Neural cell (in vitro differentiated cells): Measurements from ENCODE around the gene SLC25A22. TPM values are rescaled to one million over a fixed set of nuclear protein-coding genes. Genes with fewer than 3 reads are reported as not detected.

Experiments used
- H2AFZ ChIP-seq: fragments of 200-600, 300-800 bp; sonication (generic), shearing (Covaris generic); 2 replicates; pipeline ENCODE4 v1.6.0; 2014; ENCODE audit warnings: low read depth, mild to moderate bottlenecking, antibody characterized with exemption, low read length, moderate library complexity
- H3F3A ChIP-seq: fragments of 200-600 bp; shearing (Covaris generic); 2 replicates; pipeline ENCODE4 v1.6.1; 2016; ENCODE audit warnings: mild to moderate bottlenecking, moderate library complexity, mixed read lengths, antibody characterized with exemption, low read length; ENCODE audit not compliant: insufficient read depth, poor library complexity, severe bottlenecking
- H3K27ac ChIP-seq: fragments of 200-600, 300-800 bp; sonication (generic), shearing (Covaris generic); 2 replicates; pipeline ENCODE4 v1.5.1; 2014; ENCODE audit warnings: mild to moderate bottlenecking, low read length, moderate library complexity
- H3K27me3 ChIP-seq: fragments of 300-800, 200-600 bp; sonication (generic), shearing (Covaris generic); 2 replicates; pipeline ENCODE4 v1.6.0; 2014; ENCODE audit warnings: mild to moderate bottlenecking, low read depth, low read length, moderate library complexity; ENCODE audit not compliant: insufficient read depth
- H3K36me3 ChIP-seq: fragments of 300-800, 200-600 bp; sonication (generic), shearing (Covaris generic); 2 replicates; pipeline ENCODE4 v1.5.1; 2014; ENCODE audit warnings: mild to moderate bottlenecking, antibody characterized with exemption, low read length, moderate library complexity; ENCODE audit not compliant: insufficient read depth
- H3K4me2 ChIP-seq: fragments of 300-800, 200-600 bp; sonication (generic), shearing (Covaris generic); 2 replicates; pipeline ENCODE4 v1.6.0; 2014; ENCODE audit warnings: mild to moderate bottlenecking, low read length
- H3K4me3 ChIP-seq: fragments of 300-800, 200-600 bp; sonication (generic), shearing (Covaris generic); 2 replicates; pipeline ENCODE4 v1.5.1; 2014; ENCODE audit warnings: mild to moderate bottlenecking, low read length, moderate library complexity
- H3K79me2 ChIP-seq: fragments of 200-600 bp; shearing (Covaris generic); replicated peaks from 2 replicates; pipeline ENCODE4 v1.6.0; 2014; ENCODE audit warnings: mild to moderate bottlenecking, low read length, moderate library complexity; ENCODE audit not compliant: insufficient read depth
- H3K9ac ChIP-seq: fragments of 300-800, 200-600 bp; sonication (generic), shearing (Covaris generic); 2 replicates; pipeline ENCODE4 v1.6.1; 2016; ENCODE audit warnings: mild to moderate bottlenecking, low read length, mixed read lengths
- H3K9me2 ChIP-seq: fragments of 200-600 bp; shearing (Covaris generic); 2 replicates; pipeline ENCODE4 v1.6.1; 2016; ENCODE audit warnings: mild to moderate bottlenecking, low read length, mixed read lengths; ENCODE audit not compliant: insufficient read depth
- H3K9me3 ChIP-seq: fragments of 200-600, 300-800 bp; sonication (generic), shearing (Covaris generic); 2 replicates; pipeline ENCODE4 v1.6.1; 2016; ENCODE audit warnings: mild to moderate bottlenecking, mixed run types, low read length, moderate library complexity, mixed read lengths
- H4K20me1 ChIP-seq: fragments of 200-600 bp; shearing (Covaris generic); 2 replicates; pipeline ENCODE4 v1.6.1; 2016; ENCODE audit warnings: mild to moderate bottlenecking, mixed run types; ENCODE audit not compliant: insufficient read depth
- EP300 ChIP-seq: fragments of 450-650 bp; conservative IDR thresholded peaks from 2 replicates; pipeline ENCODE4 v1.6.1; 2014; ENCODE audit warnings: antibody characterized with exemption, mild to moderate bottlenecking, moderate library complexity; ENCODE audit not compliant: poor library complexity, severe bottlenecking
- EZH2 ChIP-seq: fragments of 200-600, 300-800 bp; shearing (Covaris generic), sonication (generic); IDR thresholded peaks from 2 replicates; pipeline ENCODE4 v1.6.1; 2014; ENCODE audit warnings: antibody characterized with exemption, low read length, borderline replicate concordance, mild to moderate bottlenecking; ENCODE audit not compliant: insufficient read depth, poor library complexity, severe bottlenecking
- MXI1 ChIP-seq: fragments of 450-650 bp; conservative IDR thresholded peaks from 2 replicates; pipeline ENCODE4 v1.6.1; 2014; ENCODE audit warnings: antibody characterized with exemption, mild to moderate bottlenecking; ENCODE audit not compliant: poor library complexity, severe bottlenecking
- POLR2AphosphoS5 ChIP-seq: IDR thresholded peaks from 2 replicates; pipeline ENCODE4 v1.6.1; 2012
- RAD21 ChIP-seq: fragments of 450-650 bp; conservative IDR thresholded peaks from 2 replicates; pipeline ENCODE4 v1.6.1; 2014; ENCODE audit warnings: antibody characterized with exemption, mild to moderate bottlenecking, moderate library complexity
- SMC3 ChIP-seq: fragments of 450-650 bp; conservative IDR thresholded peaks from 2 replicates; pipeline ENCODE4 v1.6.1; 2014; ENCODE audit warnings: antibody characterized with exemption, mild to moderate bottlenecking, moderate library complexity; ENCODE audit not compliant: poor library complexity
- TAF1 ChIP-seq: IDR thresholded peaks from 2 replicates; pipeline ENCODE4 v1.6.1; 2012; ENCODE audit warnings: low read depth
- polyA plus RNA-seq: library from polyadenylated mRNA; depleted of rRNA; stranded (reverse); fragments of >200 nt; gene quantifications from 2 replicates; pipeline ENCODE4 v1.2.3, GENCODE V29; 2014
- TF ChIP-seq, protein P1 (sequence below): fragments of 450-650 bp; IDR thresholded peaks from 2 replicates; pipeline ENCODE4 v1.5.1; 2014; ENCODE audit warnings: antibody characterized with exemption, mild to moderate bottlenecking, moderate library complexity; ENCODE audit not compliant: poor library complexity, severe bottlenecking
- TF ChIP-seq, protein P2 (sequence below): IDR thresholded peaks from 2 replicates; pipeline ENCODE4 v1.6.1; 2012; ENCODE audit warnings: borderline replicate concordance

Gene SLC25A22
- polyA plus RNA-seq, 1 donor from 2014 or later, result 40.9 TPM

DNA sequence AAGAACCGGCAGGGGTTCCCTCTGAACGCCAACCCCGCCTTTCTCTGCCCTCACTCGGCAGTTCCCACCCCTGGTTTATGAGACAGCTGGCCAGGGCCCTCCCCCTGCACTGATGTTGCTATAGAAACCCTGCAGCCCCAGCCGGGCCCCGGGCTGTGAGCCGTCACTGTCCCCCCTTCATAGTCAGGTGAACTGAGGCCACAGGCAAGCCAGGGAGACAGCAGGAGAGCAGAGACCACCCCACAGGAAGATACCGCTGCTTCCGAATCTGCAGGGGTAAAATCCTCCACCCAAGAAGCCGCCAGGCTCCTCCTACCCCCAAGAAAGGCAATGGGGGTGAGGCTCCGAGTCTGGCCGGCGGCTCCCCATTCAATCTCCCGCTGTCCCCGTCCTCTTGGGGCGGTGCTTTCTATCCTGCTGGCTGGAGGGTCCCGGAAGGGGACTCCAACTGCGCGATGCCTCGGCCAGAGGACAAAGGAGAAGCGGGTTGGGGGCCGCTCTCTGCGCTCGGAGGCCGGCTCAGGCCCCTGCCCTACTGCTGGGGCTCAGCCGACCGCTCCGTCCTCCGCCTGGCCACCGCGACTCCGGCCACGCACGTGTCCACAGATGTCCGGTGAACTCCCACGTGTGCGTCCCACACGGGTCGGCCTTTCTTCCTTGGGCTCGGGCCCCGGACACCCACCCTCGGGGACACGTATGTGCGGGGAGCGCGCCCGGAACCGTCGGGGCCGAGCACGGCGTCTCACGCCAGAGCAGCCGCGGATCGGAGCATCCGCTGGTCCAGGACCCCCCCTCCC lies 587 bp downstream of the SLC25A22 start:
- no peaks in the 10 kb centered on the region for H3K36me3 ChIP-seq
- no peaks in the 10 kb centered on the region for H3K9me2 ChIP-seq
- H3K9ac ChIP-seq, result peak overlapping the region; percentile 99
- peaks cover 13% of the 10 kb centered on the region for H3K79me2 ChIP-seq
- no peaks in the 10 kb centered on the region for H3K9me3 ChIP-seq
- peak overlapping the region; percentile 99 for H3K27ac ChIP-seq
- H3K4me2 ChIP-seq, result peak overlapping the region; percentile 63
- peak overlapping the region; percentile 100 for H3K4me3 ChIP-seq
- no peaks in the 10 kb centered on the region for H3F3A ChIP-seq
- no peaks in the 10 kb centered on the region for H3K27me3 ChIP-seq
- H4K20me1 ChIP-seq, result no peaks in the 10 kb centered on the region
- H2AFZ ChIP-seq, result peak overlapping the region; percentile 68
- TF ChIP-seq MXI1 (peak; percentile 78), POLR2AphosphoS5 (peak; percentile 67), TAF1 (peak; percentile 53)
- TF ChIP-seq, protein P1, sequence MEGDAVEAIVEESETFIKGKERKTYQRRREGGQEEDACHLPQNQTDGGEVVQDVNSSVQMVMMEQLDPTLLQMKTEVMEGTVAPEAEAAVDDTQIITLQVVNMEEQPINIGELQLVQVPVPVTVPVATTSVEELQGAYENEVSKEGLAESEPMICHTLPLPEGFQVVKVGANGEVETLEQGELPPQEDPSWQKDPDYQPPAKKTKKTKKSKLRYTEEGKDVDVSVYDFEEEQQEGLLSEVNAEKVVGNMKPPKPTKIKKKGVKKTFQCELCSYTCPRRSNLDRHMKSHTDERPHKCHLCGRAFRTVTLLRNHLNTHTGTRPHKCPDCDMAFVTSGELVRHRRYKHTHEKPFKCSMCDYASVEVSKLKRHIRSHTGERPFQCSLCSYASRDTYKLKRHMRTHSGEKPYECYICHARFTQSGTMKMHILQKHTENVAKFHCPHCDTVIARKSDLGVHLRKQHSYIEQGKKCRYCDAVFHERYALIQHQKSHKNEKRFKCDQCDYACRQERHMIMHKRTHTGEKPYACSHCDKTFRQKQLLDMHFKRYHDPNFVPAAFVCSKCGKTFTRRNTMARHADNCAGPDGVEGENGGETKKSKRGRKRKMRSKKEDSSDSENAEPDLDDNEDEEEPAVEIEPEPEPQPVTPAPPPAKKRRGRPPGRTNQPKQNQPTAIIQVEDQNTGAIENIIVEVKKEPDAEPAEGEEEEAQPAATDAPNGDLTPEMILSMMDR, result no peak

DNA sequence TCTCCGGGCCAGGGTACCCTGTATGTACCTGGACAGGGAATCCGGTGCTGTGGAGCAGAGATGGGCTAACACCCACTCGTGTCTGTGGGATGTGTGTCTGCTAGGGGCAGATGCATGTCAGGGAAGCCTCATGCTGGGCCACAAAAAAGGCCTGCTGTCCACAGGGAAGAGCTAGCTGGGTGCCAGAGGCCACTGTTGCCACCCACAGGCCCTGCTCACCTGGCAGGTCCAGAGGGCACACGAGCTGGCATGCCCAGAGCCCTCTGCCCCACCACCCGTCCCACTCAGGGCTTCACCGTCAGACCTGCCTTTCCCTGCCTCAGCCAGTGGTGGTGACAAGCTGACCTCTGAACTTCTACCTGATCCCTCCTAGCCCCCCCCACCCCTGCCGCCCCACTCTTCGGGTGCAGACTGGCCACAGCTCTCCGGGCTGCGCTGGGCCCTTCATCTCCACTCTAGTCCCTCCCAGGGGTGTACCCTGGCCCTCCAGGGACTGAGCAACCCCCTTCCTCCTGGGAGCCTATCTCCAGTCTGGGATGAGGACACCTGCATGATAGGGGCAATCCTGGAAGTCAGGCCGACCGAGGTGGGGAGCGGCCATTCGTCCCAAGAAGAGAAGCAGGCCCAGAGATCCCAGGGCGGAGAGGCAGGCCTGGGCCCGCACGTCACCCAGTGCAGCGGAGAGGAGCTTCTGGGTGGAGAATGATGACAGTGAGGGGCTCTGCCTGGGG lies 1.4 kb downstream of the SLC25A22 start:
- H3K27me3 ChIP-seq, result no peaks in the 10 kb centered on the region
- H3K36me3 ChIP-seq, result no peaks in the 10 kb centered on the region
- TF ChIP-seq RAD21, result no peak
- TF ChIP-seq TAF1, result no peak
- H2AFZ ChIP-seq, result no peak overlapping the region
- H3K9me2 ChIP-seq, result no peaks in the 10 kb centered on the region
- peak overlapping the region; percentile 100 for H3K4me3 ChIP-seq
- no peaks in the 10 kb centered on the region for H3K9me3 ChIP-seq
- H3K9ac ChIP-seq, result peak overlapping the region; percentile 99
- H3K27ac ChIP-seq, result peak overlapping the region; percentile 99
- H4K20me1 ChIP-seq, result no peaks in the 10 kb centered on the region
- H3F3A ChIP-seq, result no peaks in the 10 kb centered on the region
- peaks cover 13% of the 10 kb centered on the region for H3K79me2 ChIP-seq
- peak overlapping the region; percentile 63 for H3K4me2 ChIP-seq

DNA sequence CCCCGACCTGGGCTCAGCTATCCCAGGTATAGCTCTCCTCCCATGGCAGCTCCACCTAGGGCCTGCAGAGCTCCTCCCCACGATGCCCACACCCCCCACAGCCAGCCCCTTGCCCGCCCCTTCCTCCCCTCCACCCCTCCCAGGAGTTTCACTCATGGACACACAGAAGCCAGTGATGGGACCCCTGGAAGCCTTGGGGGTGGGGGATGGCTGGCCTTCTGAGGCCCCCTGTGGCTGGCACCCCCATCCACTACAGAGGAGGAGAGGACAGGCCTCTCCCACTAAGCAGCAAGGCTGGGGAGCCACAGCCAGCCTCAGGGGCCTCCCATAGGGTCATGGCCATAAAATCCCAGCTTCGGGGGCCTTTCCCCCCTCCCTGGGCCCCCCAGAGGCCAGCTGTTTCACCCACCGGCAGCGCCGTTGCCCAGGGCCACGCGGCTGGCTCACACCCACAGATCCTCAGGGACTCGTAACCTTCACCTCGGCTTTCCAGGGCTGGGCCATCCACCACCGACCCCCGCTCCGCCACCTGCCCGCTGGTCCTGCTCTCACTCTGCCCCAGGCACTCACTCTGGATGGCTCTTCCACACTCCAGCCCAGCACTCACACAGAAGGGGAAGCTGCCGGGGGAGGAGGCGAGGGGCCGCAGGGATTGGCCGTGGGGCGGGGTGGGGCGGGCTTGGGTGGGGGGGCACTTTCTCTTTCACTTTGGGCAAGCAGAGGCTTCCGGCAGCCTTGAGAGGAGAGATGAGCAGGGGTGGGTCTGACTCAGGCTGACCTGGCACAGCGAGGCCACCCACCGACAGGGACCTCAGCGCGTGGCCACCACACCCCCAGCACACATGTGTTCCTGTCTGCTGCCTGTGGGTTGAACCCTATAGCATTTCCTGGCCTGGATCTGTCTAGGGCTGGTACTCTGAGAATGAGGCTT lies 2.2 kb downstream of the SLC25A22 start:
- no peaks in the 10 kb centered on the region for H3K9me2 ChIP-seq
- peak overlapping the region; percentile 99 for H3K9ac ChIP-seq
- H3K27me3 ChIP-seq, result no peaks in the 10 kb centered on the region
- H2AFZ ChIP-seq, result no peak overlapping the region
- no peaks in the 10 kb centered on the region for H3F3A ChIP-seq
- TF ChIP-seq EZH2 (no peak), RAD21 (no peak), SMC3 (no peak), EP300 (no peak), TAF1 (no peak), POLR2AphosphoS5 (no peak), MXI1 (no peak)
- TF ChIP-seq, protein P2, sequence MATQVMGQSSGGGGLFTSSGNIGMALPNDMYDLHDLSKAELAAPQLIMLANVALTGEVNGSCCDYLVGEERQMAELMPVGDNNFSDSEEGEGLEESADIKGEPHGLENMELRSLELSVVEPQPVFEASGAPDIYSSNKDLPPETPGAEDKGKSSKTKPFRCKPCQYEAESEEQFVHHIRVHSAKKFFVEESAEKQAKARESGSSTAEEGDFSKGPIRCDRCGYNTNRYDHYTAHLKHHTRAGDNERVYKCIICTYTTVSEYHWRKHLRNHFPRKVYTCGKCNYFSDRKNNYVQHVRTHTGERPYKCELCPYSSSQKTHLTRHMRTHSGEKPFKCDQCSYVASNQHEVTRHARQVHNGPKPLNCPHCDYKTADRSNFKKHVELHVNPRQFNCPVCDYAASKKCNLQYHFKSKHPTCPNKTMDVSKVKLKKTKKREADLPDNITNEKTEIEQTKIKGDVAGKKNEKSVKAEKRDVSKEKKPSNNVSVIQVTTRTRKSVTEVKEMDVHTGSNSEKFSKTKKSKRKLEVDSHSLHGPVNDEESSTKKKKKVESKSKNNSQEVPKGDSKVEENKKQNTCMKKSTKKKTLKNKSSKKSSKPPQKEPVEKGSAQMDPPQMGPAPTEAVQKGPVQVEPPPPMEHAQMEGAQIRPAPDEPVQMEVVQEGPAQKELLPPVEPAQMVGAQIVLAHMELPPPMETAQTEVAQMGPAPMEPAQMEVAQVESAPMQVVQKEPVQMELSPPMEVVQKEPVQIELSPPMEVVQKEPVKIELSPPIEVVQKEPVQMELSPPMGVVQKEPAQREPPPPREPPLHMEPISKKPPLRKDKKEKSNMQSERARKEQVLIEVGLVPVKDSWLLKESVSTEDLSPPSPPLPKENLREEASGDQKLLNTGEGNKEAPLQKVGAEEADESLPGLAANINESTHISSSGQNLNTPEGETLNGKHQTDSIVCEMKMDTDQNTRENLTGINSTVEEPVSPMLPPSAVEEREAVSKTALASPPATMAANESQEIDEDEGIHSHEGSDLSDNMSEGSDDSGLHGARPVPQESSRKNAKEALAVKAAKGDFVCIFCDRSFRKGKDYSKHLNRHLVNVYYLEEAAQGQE, result no peak
- TF ChIP-seq, protein P1, result no peak
- peak overlapping the region; percentile 63 for H3K4me2 ChIP-seq
- peak overlapping the region; percentile 99 for H3K27ac ChIP-seq
- peaks cover 13% of the 10 kb centered on the region for H3K79me2 ChIP-seq
- peak overlapping the region; percentile 100 for H3K4me3 ChIP-seq
- no peaks in the 10 kb centered on the region for H3K36me3 ChIP-seq
- H4K20me1 ChIP-seq, result no peaks in the 10 kb centered on the region
- H3K9me3 ChIP-seq, result no peaks in the 10 kb centered on the region
